K562 (cell line): ENCODE results near the gene RBM20. TPM values are rescaled to one million over a fixed set of nuclear protein-coding genes. Genes with fewer than 3 reads are reported as not detected.

Source experiments
- CBX3 ChIP-seq, 2 experiments: IDR thresholded peaks; 1 replicate in 1 of 2; 2 replicates in 1 of 2; pipeline ENCODE4 v1.6.1; 2012; ENCODE audit warnings: inconsistent platforms in 2 of 2, low read length in 2 of 2, borderline replicate concordance in 1 of 2, control low read depth in 1 of 2
- CBX5 ChIP-seq: IDR thresholded peaks from 2 replicates; pipeline ENCODE4 v1.6.1; 2014; ENCODE audit warnings: low read depth, borderline replicate concordance
- ELF1 ChIP-seq: fragments of 200-800 bp; sonication (Bioruptor generic); IDR thresholded peaks from 2 replicates; pipeline ENCODE4 v1.6.1; 2016; ENCODE audit warnings: missing genetic modification characterization, missing compliant biosample characterization
- EZH2 ChIP-seq: IDR thresholded peaks from 2 replicates; pipeline ENCODE4 v1.6.1; 2012; ENCODE audit warnings: low read depth, mild to moderate bottlenecking, inconsistent platforms, low read length, borderline replicate concordance
- FOS ChIP-seq: IDR thresholded peaks from 3 replicates; pipeline ENCODE4 v1.6.1; 2011; ENCODE audit not compliant: insufficient read length; ENCODE audit errors: extremely low read depth
- GABPA ChIP-seq: fragments of 200-800 bp; sonication (Bioruptor generic); conservative IDR thresholded peaks from 2 replicates; pipeline ENCODE4 v1.6.1; 2016; ENCODE audit warnings: low read depth, missing genetic modification characterization, missing compliant biosample characterization
- HDAC1 ChIP-seq, 2 experiments: fragments of 450-650 bp; IDR thresholded peaks; 2 replicates each; pipeline ENCODE4 v1.6.1; 2016 to 2017; ENCODE audit warnings: inconsistent platforms in 1 of 2, mild to moderate bottlenecking in 1 of 2, moderate library complexity in 1 of 2
- HDGF ChIP-seq: fragments of 450-650 bp; IDR thresholded peaks from 2 replicates; pipeline ENCODE4 v1.6.1; 2016
- JUND ChIP-seq, 2 experiments: IDR thresholded peaks; 2 replicates in 1 of 2; 3 replicates in 1 of 2; pipeline ENCODE4 v1.6.1; 2011; ENCODE audit warnings: borderline replicate concordance in 2 of 2, low read depth in 2 of 2, low read length in 2 of 2, improper control_type of control experiment in 1 of 2, missing biosample characterization in 1 of 2, missing genetic modification characterization in 1 of 2, missing genetic modification reagents in 1 of 2
- KHSRP ChIP-seq: fragments of 450-650 bp; IDR thresholded peaks from 2 replicates; pipeline ENCODE4 v1.6.1; 2017
- MAFK ChIP-seq: IDR thresholded peaks from 2 replicates; pipeline ENCODE4 v1.6.1; 2011; ENCODE audit warnings: low read length, improper control_type of control experiment
- NR2C1 ChIP-seq, 2 experiments: fragments of 450-650 bp; IDR thresholded peaks; 2 replicates each; pipeline ENCODE4 v1.6.1; 2017; ENCODE audit warnings: mild to moderate bottlenecking in 2 of 2, antibody characterized with exemption in 1 of 2, inconsistent platforms in 1 of 2, missing compliant biosample characterization in 1 of 2, missing genetic modification characterization in 1 of 2
- PURB ChIP-seq: sonication (generic); formaldehyde crosslinking; IDR thresholded peaks from 2 replicates; pipeline ENCODE4 v1.9.0; 2021; ENCODE audit warnings: low read depth, mild to moderate bottlenecking, missing genetic modification reagents
- RNF2 ChIP-seq: sonication (generic); IDR thresholded peaks from 2 replicates; pipeline ENCODE4 v1.6.1; 2016
- TAF1 ChIP-seq: IDR thresholded peaks from 2 replicates; pipeline ENCODE4 v1.6.1; 2011; ENCODE audit warnings: mild to moderate bottlenecking, low read length, moderate library complexity; ENCODE audit not compliant: insufficient read depth, control insufficient read depth, severe bottlenecking; ENCODE audit errors: extremely low read depth
- TAF7 ChIP-seq: fragments of 450-650 bp; IDR thresholded peaks from 2 replicates; pipeline ENCODE4 v1.6.1; 2016; ENCODE audit warnings: missing genetic modification characterization, missing compliant biosample characterization
- TCF3 ChIP-seq: sonication (generic); formaldehyde crosslinking; IDR thresholded peaks from 2 replicates; pipeline ENCODE4 v1.4.0; 2020; ENCODE audit warnings: mild to moderate bottlenecking, missing genetic modification reagents
- TCF7 ChIP-seq: sonication (generic); IDR thresholded peaks from 2 replicates; pipeline ENCODE4 v1.6.1; 2016; ENCODE audit warnings: antibody characterized with exemption, borderline replicate concordance
- ZNF436 ChIP-seq: fragments of 250-450, 450-650 bp; sonication (Bioruptor Pico); formaldehyde crosslinking; IDR thresholded peaks from 2 replicates; pipeline ENCODE4 v1.7.0; 2020; ENCODE audit warnings: mild to moderate bottlenecking
- ZNF586 ChIP-seq: fragments of 450-650 bp; formaldehyde crosslinking; conservative IDR thresholded peaks from 2 replicates; pipeline ENCODE4 v1.4.0; 2020; ENCODE audit warnings: mild to moderate bottlenecking, moderate library complexity
- polyA plus RNA-seq, 8 experiments: library from polyadenylated mRNA; depleted of rRNA in 4 of 8; stranded (reverse) in 5 of 8; unstranded in 3 of 8; fragments of >200 nt; fragmentation: Nextera tagmentation in 2 of 8; fragmentation: Illumina TruSeq in 1 of 8; extraction: Ambion mirVana in 2 of 8; extraction: Trizol in 1 of 8; gene quantifications; 2 replicates each; pipeline versions ENCODE4 v1.2.1 to v1.2.3, GENCODE V29; 2011 to 2014; ENCODE audit warnings: inconsistent platforms in 1 of 8, missing spikeins in 1 of 8
- total RNA-seq, 7 experiments: library from RNA; depleted of rRNA in 6 of 7; stranded (reverse); fragments of >200 nt in 6 of 7; fragmentation: Illumina TruSeq in 2 of 7; extraction: Trizol in 2 of 7; gene quantifications; 2 replicates each; pipeline versions ENCODE4 v1.2.1 to v1.2.3, GENCODE V29; 2011 to 2021; ENCODE audit warnings: low replicate concordance in 1 of 7
- TF ChIP-seq, protein P1 (sequence below): fragments of 250-450 bp; sonication (Bioruptor Pico); IDR thresholded peaks from 2 replicates; pipeline ENCODE4 v1.9.0; 2021; ENCODE audit warnings: mild to moderate bottlenecking
- TF ChIP-seq, protein P2 (sequence below): fragments of 450-650 bp; IDR thresholded peaks from 2 replicates; pipeline ENCODE4 v1.6.1; 2016
- TF ChIP-seq, protein P3 (sequence below): fragments of 250-450 bp; sonication (Bioruptor Pico); IDR thresholded peaks from 2 replicates; pipeline ENCODE4 v1.8.0; 2022; ENCODE audit warnings: inconsistent platforms, mild to moderate bottlenecking, moderate library complexity, borderline replicate concordance
- TF ChIP-seq, protein P4 (sequence below), 3 experiments: fragments of 200-800 bp in 1 of 3; sonication (Bioruptor generic) in 1 of 3; sonication (generic) in 1 of 3; formaldehyde crosslinking in 1 of 3; IDR thresholded peaks; 2 replicates each; pipeline versions ENCODE4 v1.6.1 to v1.8.0; 2016 to 2022; ENCODE audit warnings: mild to moderate bottlenecking in 2 of 3, missing compliant biosample characterization in 2 of 3, missing genetic modification characterization in 2 of 3, missing genetic modification reagents in 1 of 3

RBM20 gene
- total and polyA plus RNA-seq, 9 of the 15 experiments (the other 6 are each of a cell fraction or from before 2014, with no cell fraction given), result 0.63 to 5.7 (median 3.2) TPM

DNA sequence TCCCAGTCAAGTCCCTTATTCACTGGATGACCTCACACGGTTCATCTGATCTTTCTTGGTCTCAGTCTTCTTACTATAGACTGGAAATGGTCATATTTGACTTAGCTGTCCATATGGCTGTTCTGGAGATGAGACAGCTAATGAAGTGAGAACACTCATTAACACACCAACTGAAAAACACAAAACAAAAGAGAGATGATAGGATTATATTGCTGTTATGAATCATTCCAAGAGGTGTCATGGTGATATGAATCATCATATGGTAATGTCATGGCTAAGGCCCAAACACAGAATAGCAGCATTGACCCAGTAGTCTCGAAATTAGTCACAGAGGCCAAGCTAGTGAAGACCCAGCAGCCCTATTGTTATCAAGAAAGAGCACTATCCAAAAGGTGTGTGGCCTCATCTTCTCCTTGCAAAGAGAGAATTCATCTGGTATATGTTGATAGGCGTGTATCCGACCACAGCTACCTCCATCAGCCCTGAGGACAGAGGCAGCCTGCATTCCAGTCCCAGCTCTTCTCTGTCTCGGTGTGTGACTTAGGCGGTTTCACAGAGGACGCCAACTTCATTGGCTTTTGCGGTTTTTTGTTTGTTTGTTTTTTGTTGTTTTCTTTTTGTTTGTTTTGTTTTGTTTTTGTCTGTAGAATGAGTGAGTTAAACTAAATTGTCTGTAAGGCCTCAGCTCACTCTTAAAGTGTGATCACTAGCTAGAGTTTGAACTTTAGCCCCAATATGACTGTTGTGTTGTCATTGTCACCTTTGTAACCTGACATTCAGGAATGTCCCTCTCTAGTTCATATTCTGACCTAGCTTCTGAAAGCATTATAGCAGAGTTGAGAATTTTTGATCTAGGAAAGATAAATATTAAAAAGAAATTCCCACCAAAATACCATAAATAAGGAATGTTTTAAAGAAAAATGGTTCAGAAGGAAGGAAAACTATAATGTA is 130.2 kb downstream of the RBM20 start (continued):
- TF ChIP-seq, protein P1, sequence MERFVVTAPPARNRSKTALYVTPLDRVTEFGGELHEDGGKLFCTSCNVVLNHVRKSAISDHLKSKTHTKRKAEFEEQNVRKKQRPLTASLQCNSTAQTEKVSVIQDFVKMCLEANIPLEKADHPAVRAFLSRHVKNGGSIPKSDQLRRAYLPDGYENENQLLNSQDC (CRISPR knock-in tag), result no peak
- TF ChIP-seq CBX5 (no peak), MAFK (0 out of 2 replicates have a peak, but pooled peaks have one; percentile 16), KHSRP (no peak), CBX3 (IDR thresholded peaks at IDR 0.05; ENCODE audit: borderline replicate concordance in 1 of 2, low read length in 2 of 2) (peak in 1 of 2 experiments; percentile 63; a peak in 1 of 3 replicates), ELF1 (tag) (no peak), NR2C1 (IDR thresholded peaks at IDR 0.05) (0 out of 2 replicates have a peak, but pooled peaks have one; percentile 38), NR2C1 (tag; IDR thresholded peaks at IDR 0.05) (peak; percentile 48), RNF2 (peak; percentile 54; the same call in 1 of the 2 replicates), TCF7 (no peak), HDGF (peak; percentile 33; the same call in 1 of the 2 replicates), TAF1 (no peak), JUND (IDR thresholded peaks at IDR 0.05; ENCODE audit: borderline replicate concordance, low read depth, low read length) (peak; percentile 84), JUND (tag; IDR thresholded peaks at IDR 0.05; ENCODE audit: borderline replicate concordance, low read depth, low read length) (peak; percentile 86; the same call in 2 of the 3 replicates), FOS (peak; percentile 46), PURB (CRISPR knock-in tag) (no peak), ZNF586 (CRISPR knock-in tag) (no peak), TAF7 (tag) (no peak), HDAC1 (IDR thresholded peaks at IDR 0.05) (peak in 1 of 2 experiments; percentile 48; a peak in 1 of 4 replicates), EZH2 (no peak), ZNF436 (CRISPR knock-in tag) (no peak), TCF3 (peak; percentile 96), GABPA (tag) (0 out of 2 replicates have a peak, but pooled peaks have one; percentile 26)
- TF ChIP-seq, protein P2, sequence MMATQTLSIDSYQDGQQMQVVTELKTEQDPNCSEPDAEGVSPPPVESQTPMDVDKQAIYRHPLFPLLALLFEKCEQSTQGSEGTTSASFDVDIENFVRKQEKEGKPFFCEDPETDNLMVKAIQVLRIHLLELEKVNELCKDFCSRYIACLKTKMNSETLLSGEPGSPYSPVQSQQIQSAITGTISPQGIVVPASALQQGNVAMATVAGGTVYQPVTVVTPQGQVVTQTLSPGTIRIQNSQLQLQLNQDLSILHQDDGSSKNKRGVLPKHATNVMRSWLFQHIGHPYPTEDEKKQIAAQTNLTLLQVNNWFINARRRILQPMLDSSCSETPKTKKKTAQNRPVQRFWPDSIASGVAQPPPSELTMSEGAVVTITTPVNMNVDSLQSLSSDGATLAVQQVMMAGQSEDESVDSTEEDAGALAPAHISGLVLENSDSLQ, result peak; percentile 74
- TF ChIP-seq, protein P3, sequence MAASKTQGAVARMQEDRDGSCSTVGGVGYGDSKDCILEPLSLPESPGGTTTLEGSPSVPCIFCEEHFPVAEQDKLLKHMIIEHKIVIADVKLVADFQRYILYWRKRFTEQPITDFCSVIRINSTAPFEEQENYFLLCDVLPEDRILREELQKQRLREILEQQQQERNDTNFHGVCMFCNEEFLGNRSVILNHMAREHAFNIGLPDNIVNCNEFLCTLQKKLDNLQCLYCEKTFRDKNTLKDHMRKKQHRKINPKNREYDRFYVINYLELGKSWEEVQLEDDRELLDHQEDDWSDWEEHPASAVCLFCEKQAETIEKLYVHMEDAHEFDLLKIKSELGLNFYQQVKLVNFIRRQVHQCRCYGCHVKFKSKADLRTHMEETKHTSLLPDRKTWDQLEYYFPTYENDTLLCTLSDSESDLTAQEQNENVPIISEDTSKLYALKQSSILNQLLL (CRISPR knock-in tag), result no peak
- TF ChIP-seq, protein P4, sequence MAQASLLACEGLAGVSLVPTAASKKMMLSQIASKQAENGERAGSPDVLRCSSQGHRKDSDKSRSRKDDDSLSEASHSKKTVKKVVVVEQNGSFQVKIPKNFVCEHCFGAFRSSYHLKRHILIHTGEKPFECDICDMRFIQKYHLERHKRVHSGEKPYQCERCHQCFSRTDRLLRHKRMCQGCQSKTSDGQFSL (CRISPR knock-in tag; IDR thresholded peaks at IDR 0.05), result no peak
- TF ChIP-seq, protein P4 (tag; IDR thresholded peaks at IDR 0.05), result no peak
